Hepatocyte (in vitro differentiated cells): ENCODE results near the gene ORAI2. TPM values are rescaled to one million over a fixed set of nuclear protein-coding genes. Genes with fewer than 3 reads are reported as not detected.
"Not testable (repeated sequence)": the region's sequence is repeated elsewhere in the genome, so short reads cannot be mapped to it uniquely, and the experiment has no call there.

Source experiments
- DNase-seq: peaks from one replicate; pipeline ENCODE4 v3.0.0-alpha.2; 2016; ENCODE audit warnings: low spot score
- H2AFZ ChIP-seq: fragments of 200-600 bp; sonication (generic); 2 replicates; pipeline ENCODE4 v1.6.0; 2016; ENCODE audit warnings: antibody characterized with exemption, mild to moderate bottlenecking
- H3K27ac ChIP-seq: fragments of 200-600 bp; sonication (generic); 2 replicates; pipeline ENCODE4 v1.5.1; 2016; ENCODE audit warnings: mild to moderate bottlenecking
- H3K27me3 ChIP-seq: fragments of 200-600 bp; sonication (generic); 2 replicates; pipeline ENCODE4 v1.6.1; 2016
- H3K36me3 ChIP-seq: fragments of 200-600 bp; sonication (generic); replicated peaks from 2 replicates; pipeline ENCODE4 v1.5.1; 2016; ENCODE audit warnings: low read depth; ENCODE audit not compliant: insufficient read depth
- H3K4me1 ChIP-seq: fragments of 200-600 bp; sonication (generic); 2 replicates; pipeline ENCODE4 v1.5.1; 2016; ENCODE audit warnings: mild to moderate bottlenecking, moderate library complexity; ENCODE audit not compliant: insufficient read depth
- H3K4me2 ChIP-seq: fragments of 200-600 bp; sonication (generic); 2 replicates; pipeline ENCODE4 v1.6.0; 2016
- H3K4me3 ChIP-seq: fragments of 200-600 bp; sonication (generic); 2 replicates; pipeline ENCODE4 v1.5.1; 2016; ENCODE audit warnings: mild to moderate bottlenecking
- H3K79me2 ChIP-seq: fragments of 200-600 bp; sonication (generic); 2 replicates; pipeline ENCODE4 v1.6.0; 2017; ENCODE audit warnings: mild to moderate bottlenecking
- H3K9me2 ChIP-seq: fragments of 200-600 bp; sonication (generic); replicated peaks from 2 replicates; pipeline ENCODE4 v1.6.0; 2017; ENCODE audit warnings: mild to moderate bottlenecking; ENCODE audit not compliant: insufficient read depth
- H3K9me3 ChIP-seq: fragments of 200-600 bp; sonication (generic); 2 replicates; pipeline ENCODE4 v1.5.1; 2016; ENCODE audit warnings: low read depth, mild to moderate bottlenecking
- H4K20me1 ChIP-seq: fragments of 200-600 bp; sonication (generic); 2 replicates; pipeline ENCODE4 v1.6.0; 2016; ENCODE audit warnings: mild to moderate bottlenecking; ENCODE audit not compliant: insufficient read depth, poor library complexity, severe bottlenecking
- CTCF ChIP-seq: fragments of 200-600 bp; sonication (generic); IDR thresholded peaks from 2 replicates; pipeline ENCODE4 v1.5.1; 2016; ENCODE audit warnings: antibody characterized with exemption, mild to moderate bottlenecking; ENCODE audit not compliant: poor library complexity
- EZH2 ChIP-seq: fragments of 200-600 bp; sonication (generic); IDR thresholded peaks from 2 replicates; pipeline ENCODE4 v1.6.1; 2016; ENCODE audit warnings: antibody characterized with exemption, mild to moderate bottlenecking, borderline replicate concordance
- EZH2phosphoT487 ChIP-seq: fragments of 200-600 bp; sonication (generic); IDR thresholded peaks from one replicate; pipeline ENCODE4 v1.6.1; 2018; ENCODE audit warnings: antibody characterized with exemption, mild to moderate bottlenecking, low read depth, moderate library complexity; ENCODE audit not compliant: unreplicated experiment, severe bottlenecking
- WGBS: methylation state at CpG from one replicate; pipeline ENCODE4 v1.1.6; 2016; ENCODE audit warnings: low lambda C conversion rate; ENCODE audit errors: missing lambda C conversion rate; 5-methylcytosine and 5-hydroxymethylcytosine counted together
- polyA plus RNA-seq: library from polyadenylated mRNA; unstranded; fragments of >200 nt; fragmentation: Nextera tagmentation; extraction: Ambion mirVana; gene quantifications from 2 replicates; pipeline ENCODE4 v1.2.1, GENCODE V29; 2016
- total RNA-seq: library from RNA; depleted of rRNA; stranded (reverse); fragments of >200 nt; gene quantifications from 2 replicates; pipeline ENCODE4 v1.2.3, GENCODE V29; 2014

The ORAI2 gene
- total and polyA plus RNA-seq, 2 experiments from 2014 or later, result 33.6 to 41.9 TPM

- no peak for TF ChIP-seq EZH2
- TF ChIP-seq CTCF, result no peak
- TF ChIP-seq EZH2phosphoT487, result no peak
- H3K79me2 ChIP-seq, result peaks cover 12% of the 10 kb centered on the region
- no peaks in the 10 kb centered on the region for H3K36me3 ChIP-seq
- H3K9me2 ChIP-seq, result no peaks in the 10 kb centered on the region
- no peak overlapping the region for H3K4me2 ChIP-seq
- H3K27ac ChIP-seq, result no peak overlapping the region
- no peaks in the 10 kb centered on the region for H4K20me1 ChIP-seq
- H3K27me3 ChIP-seq, result no peaks in the 10 kb centered on the region
- no peaks in the 10 kb centered on the region for H3K9me3 ChIP-seq
- no peaks in the 10 kb centered on the region for H3K4me1 ChIP-seq
- 97% methylated on average over 6 of the region's 6 CpGs for WGBS
- H2AFZ ChIP-seq, result no peak overlapping the region
- H3K4me3 ChIP-seq, result no peak overlapping the region
- no peak for DNase-seq
Measured at GRCh38 chr7:102407910-102408309, 25.5 kb upstream of the ORAI2 start.

- not testable (repeated sequence) for H3K4me2 ChIP-seq, H3K27ac ChIP-seq, H3K9me3 ChIP-seq, H2AFZ ChIP-seq, DNase-seq, H3K4me3 ChIP-seq, H4K20me1 ChIP-seq, H3K36me3 ChIP-seq, H3K4me1 ChIP-seq, H3K9me2 ChIP-seq, H3K27me3 ChIP-seq
- peaks cover 13% of the 10 kb centered on the region for H3K79me2 ChIP-seq
- 100% methylated on average over 6 of the region's 6 CpGs for WGBS
Measured at GRCh38 chr7:102408530-102408929, 24.8 kb upstream of the ORAI2 start.

GRCh38 chr7:102409340-102409739, 24.0 kb upstream of the ORAI2 start:
- Histone ChIP-seq H3K9me3 (no peaks in the 10 kb centered on the region), H3K4me3 (no peak overlapping the region), H3K4me2 (no peak overlapping the region), H3K36me3 (no peaks in the 10 kb centered on the region), H3K9me2 (no peaks in the 10 kb centered on the region), H3K79me2 (peaks cover 13% of the 10 kb centered on the region), H2AFZ (no peak overlapping the region), H3K27ac (no peak overlapping the region), H3K27me3 (no peaks in the 10 kb centered on the region), H4K20me1 (no peaks in the 10 kb centered on the region), H3K4me1 (no peaks in the 10 kb centered on the region)
- TF ChIP-seq EZH2 (no peak), CTCF (no peak), EZH2phosphoT487 (no peak)
- WGBS, result 95% methylated on average over 4 of the region's 4 CpGs
- DNase-seq, result no peak

- no peak for TF ChIP-seq CTCF
- no peak for TF ChIP-seq EZH2
- TF ChIP-seq EZH2phosphoT487, result no peak
- Histone ChIP-seq H3K36me3 (no peaks in the 10 kb centered on the region), H3K79me2 (peaks cover 13% of the 10 kb centered on the region), H3K9me3 (no peaks in the 10 kb centered on the region), H3K9me2 (no peaks in the 10 kb centered on the region), H3K27ac (no peak overlapping the region), H2AFZ (no peak overlapping the region), H3K4me3 (no peak overlapping the region), H4K20me1 (no peaks in the 10 kb centered on the region), H3K4me1 (no peaks in the 10 kb centered on the region), H3K4me2 (no peak overlapping the region), H3K27me3 (no peaks in the 10 kb centered on the region)
- DNase-seq, result no peak
- 79% methylated on average over 6 of the region's 6 CpGs for WGBS
Measured at GRCh38 chr7:102410123-102410522, 23.3 kb upstream of the ORAI2 start.
